Nephron (organoid): ENCODE results near the gene JUNB.
A peak's percentile ranks its signal among the peaks of the same experiment; 100 is the strongest.

Source experiments
- H3K27ac Mint-ChIP-seq, 3 experiments: 2 replicates each; pipeline ENCODE4 v1.8.0; 2020; ENCODE audit warnings: mixed read lengths in 3 of 3, mild to moderate bottlenecking in 2 of 3, moderate library complexity in 1 of 3
- H3K27me3 Mint-ChIP-seq: 2 replicates; pipeline ENCODE4 v1.8.0; 2021; ENCODE audit warnings: low read depth, mild to moderate bottlenecking, moderate library complexity, mixed read lengths
- H3K36me3 Mint-ChIP-seq: 2 replicates; pipeline ENCODE4 v1.8.0; 2020; ENCODE audit warnings: low read depth, mixed read lengths
- H3K4me1 Mint-ChIP-seq: 2 replicates; pipeline ENCODE4 v1.8.0; 2020; ENCODE audit warnings: mixed read lengths
- H3K4me3 Mint-ChIP-seq, 3 experiments: 2 replicates each; pipeline ENCODE4 v1.8.0; 2020; ENCODE audit warnings: mild to moderate bottlenecking in 3 of 3, mixed read lengths in 3 of 3, moderate library complexity in 2 of 3
- H3K9me3 Mint-ChIP-seq: 2 replicates; pipeline ENCODE4 v1.8.0; 2020; ENCODE audit warnings: mixed read lengths
- CTCF ChIP-seq, 3 experiments: fragments of 200-600 bp; sonication (generic); IDR thresholded peaks; one replicate each; pipeline ENCODE4 v1.5.0; 2021; ENCODE audit warnings: antibody characterized with exemption in 3 of 3; ENCODE audit not compliant: unreplicated experiment in 3 of 3

The JUNB gene

GRCh38 chr19:12838886-12839756, 47.8 kb downstream of the JUNB start:
- no peak for TF ChIP-seq CTCF (IDR thresholded peaks at IDR 0.05; ENCODE audit: unreplicated experiment in 3 of 3)

GRCh38 chr19:12840091-12841079, 49.1 kb downstream of the JUNB start:
- no peak for TF ChIP-seq CTCF (IDR thresholded peaks at IDR 0.05; ENCODE audit: unreplicated experiment in 3 of 3)
- peaks cover 33% of the 10 kb centered on the region for H3K4me1 Mint-ChIP-seq
- H3K4me3 Mint-ChIP-seq, result peak overlapping the region; percentile 68 to 77 (median 76)
- no peaks in the 10 kb centered on the region for H3K36me3 Mint-ChIP-seq
- peak overlapping the region in 1 of 3 experiments; percentile 29 for H3K27ac Mint-ChIP-seq
- peaks cover 2% of the 10 kb centered on the region for H3K9me3 Mint-ChIP-seq
- peaks cover 75% of the 10 kb centered on the region for H3K27me3 Mint-ChIP-seq

More at GRCh38 chr19:12838886-12839756, 47.8 kb downstream of the JUNB start:
- H3K4me1 Mint-ChIP-seq, result peaks cover 37% of the 10 kb centered on the region
- peak overlapping the region; percentile 76 to 80 (median 78) for H3K4me3 Mint-ChIP-seq
- H3K36me3 Mint-ChIP-seq, result no peaks in the 10 kb centered on the region
- no peak overlapping the region for H3K27ac Mint-ChIP-seq
- H3K27me3 Mint-ChIP-seq, result peaks cover 87% of the 10 kb centered on the region
- peaks cover 2% of the 10 kb centered on the region for H3K9me3 Mint-ChIP-seq

GRCh38 chr19:12841094-12841493, 49.8 kb downstream of the JUNB start:
- peaks cover 2% of the 10 kb centered on the region for H3K9me3 Mint-ChIP-seq
- TF ChIP-seq CTCF (IDR thresholded peaks at IDR 0.05; ENCODE audit: unreplicated experiment in 3 of 3), result no peak
- H3K27ac Mint-ChIP-seq, result peak overlapping the region in 2 of 3 experiments; percentile 13 to 21
- H3K4me3 Mint-ChIP-seq, result peak overlapping the region; percentile 68 to 77 (median 76)
- peaks cover 67% of the 10 kb centered on the region for H3K27me3 Mint-ChIP-seq
- no peaks in the 10 kb centered on the region for H3K36me3 Mint-ChIP-seq
- peaks cover 33% of the 10 kb centered on the region for H3K4me1 Mint-ChIP-seq

- Mint-ChIP-seq H3K27me3 (peaks cover 53% of the 10 kb centered on the region), H3K36me3 (no peaks in the 10 kb centered on the region), H3K9me3 (no peaks in the 10 kb centered on the region), H3K4me3 (no peak overlapping the region), H3K4me1 (peaks cover 23% of the 10 kb centered on the region), H3K27ac (no peak overlapping the region)
- TF ChIP-seq CTCF (IDR thresholded peaks at IDR 0.05; ENCODE audit: unreplicated experiment in 3 of 3), result no peak
Measured at GRCh38 chr19:12842511-12842910, 51.2 kb downstream of the JUNB start.
